ENCODE measurements around the gene TOR1B.

The TOR1B gene, protein sequence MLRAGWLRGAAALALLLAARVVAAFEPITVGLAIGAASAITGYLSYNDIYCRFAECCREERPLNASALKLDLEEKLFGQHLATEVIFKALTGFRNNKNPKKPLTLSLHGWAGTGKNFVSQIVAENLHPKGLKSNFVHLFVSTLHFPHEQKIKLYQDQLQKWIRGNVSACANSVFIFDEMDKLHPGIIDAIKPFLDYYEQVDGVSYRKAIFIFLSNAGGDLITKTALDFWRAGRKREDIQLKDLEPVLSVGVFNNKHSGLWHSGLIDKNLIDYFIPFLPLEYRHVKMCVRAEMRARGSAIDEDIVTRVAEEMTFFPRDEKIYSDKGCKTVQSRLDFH

DNA sequence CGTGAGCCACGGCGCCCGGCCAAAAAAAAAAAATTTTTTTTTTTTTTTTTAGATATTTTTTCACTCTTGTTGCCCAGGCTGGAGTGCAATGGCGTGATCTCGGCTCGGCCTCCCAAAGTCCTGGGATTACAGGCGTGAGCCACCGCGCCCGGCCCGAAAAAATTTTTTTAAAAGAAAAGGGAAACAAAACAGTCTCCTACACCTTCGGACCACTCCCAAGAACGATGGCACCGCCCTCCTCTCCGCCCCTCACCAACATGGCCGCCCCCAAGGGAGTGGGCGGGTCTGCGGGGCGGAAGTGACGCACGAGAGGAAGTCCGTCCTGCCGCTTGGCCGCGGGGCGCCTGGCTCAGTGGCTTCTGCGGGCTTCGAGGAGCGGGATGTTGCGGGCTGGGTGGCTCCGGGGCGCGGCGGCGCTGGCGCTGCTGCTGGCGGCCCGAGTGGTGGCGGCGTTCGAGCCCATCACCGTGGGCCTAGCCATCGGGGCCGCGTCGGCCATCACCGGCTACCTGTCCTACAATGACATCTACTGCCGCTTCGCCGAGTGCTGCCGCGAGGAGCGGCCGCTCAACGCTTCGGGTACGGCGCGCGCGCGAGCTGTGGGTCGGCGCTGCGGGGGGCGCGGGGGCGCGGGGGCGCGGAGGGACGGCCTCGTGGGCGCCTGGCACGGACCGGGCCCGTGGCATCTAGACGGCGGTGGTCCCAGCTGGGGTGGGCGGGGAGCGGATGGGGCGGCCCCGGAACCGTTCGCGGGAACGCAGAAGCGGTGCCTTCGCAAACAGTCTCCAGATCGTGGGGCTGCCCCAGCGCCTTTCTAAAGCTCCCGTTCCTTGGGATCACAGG, at the start of gene TOR1B:
Gene TOR1B (plus strand): TSS at position 352 of the 843 bp plus-strand sequence. CDS start 29 bp downstream, at position 381.
- Mint-ChIP-seq H3K4me1 (peaks cover 12% of the 10 kb centered on the region), H3K4me3 (peak within 1 kb of the TSS; percentile 87 to 92 (median 91)), H3K27ac (peak within 1 kb of the TSS in 2 of 3 experiments; percentile 67 to 76), H3K9me3 (no peaks in the 10 kb centered on the region), H3K36me3 (ENCODE audit: low read depth) (peaks cover 19% of the 10 kb centered on the region), H3K27me3 (ENCODE audit: low read depth) (peaks cover 7% of the 10 kb centered on the region)
- TF ChIP-seq, protein P1, sequence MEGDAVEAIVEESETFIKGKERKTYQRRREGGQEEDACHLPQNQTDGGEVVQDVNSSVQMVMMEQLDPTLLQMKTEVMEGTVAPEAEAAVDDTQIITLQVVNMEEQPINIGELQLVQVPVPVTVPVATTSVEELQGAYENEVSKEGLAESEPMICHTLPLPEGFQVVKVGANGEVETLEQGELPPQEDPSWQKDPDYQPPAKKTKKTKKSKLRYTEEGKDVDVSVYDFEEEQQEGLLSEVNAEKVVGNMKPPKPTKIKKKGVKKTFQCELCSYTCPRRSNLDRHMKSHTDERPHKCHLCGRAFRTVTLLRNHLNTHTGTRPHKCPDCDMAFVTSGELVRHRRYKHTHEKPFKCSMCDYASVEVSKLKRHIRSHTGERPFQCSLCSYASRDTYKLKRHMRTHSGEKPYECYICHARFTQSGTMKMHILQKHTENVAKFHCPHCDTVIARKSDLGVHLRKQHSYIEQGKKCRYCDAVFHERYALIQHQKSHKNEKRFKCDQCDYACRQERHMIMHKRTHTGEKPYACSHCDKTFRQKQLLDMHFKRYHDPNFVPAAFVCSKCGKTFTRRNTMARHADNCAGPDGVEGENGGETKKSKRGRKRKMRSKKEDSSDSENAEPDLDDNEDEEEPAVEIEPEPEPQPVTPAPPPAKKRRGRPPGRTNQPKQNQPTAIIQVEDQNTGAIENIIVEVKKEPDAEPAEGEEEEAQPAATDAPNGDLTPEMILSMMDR (IDR thresholded peaks at IDR 0.05; ENCODE audit: unreplicated experiment in 3 of 3): no peak

DNA sequence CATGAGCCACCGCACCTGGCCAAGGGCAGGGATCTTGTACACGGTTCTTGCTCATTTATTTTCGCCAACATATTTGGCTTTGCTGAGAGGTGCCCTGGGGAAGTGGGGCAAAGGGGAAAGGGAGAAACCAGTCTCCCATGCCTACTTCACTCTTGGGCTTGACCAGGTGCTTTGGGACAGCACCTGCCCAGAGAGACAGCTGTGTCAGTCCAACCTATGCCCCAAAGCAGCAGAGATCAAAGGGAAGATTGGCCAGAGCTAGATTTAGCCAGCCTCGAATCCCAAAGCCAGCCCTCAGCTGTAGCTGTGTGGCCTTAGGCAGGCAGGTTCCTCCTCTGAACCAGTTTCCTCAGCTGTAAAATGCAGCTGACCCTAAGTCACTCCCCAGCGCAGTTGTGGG, 47.8 kb upstream of the TOR1B start:
- Mint-ChIP-seq H3K27me3 (ENCODE audit: low read depth) (peaks cover 19% of the 10 kb centered on the region), H3K36me3 (ENCODE audit: low read depth) (no peaks in the 10 kb centered on the region), H3K4me1 (peaks cover 27% of the 10 kb centered on the region), H3K27ac (no peak overlapping the region), H3K9me3 (no peaks in the 10 kb centered on the region), H3K4me3 (no peak overlapping the region)
- TF ChIP-seq, protein P1 (IDR thresholded peaks at IDR 0.05; ENCODE audit: unreplicated experiment in 3 of 3): no peak

DNA sequence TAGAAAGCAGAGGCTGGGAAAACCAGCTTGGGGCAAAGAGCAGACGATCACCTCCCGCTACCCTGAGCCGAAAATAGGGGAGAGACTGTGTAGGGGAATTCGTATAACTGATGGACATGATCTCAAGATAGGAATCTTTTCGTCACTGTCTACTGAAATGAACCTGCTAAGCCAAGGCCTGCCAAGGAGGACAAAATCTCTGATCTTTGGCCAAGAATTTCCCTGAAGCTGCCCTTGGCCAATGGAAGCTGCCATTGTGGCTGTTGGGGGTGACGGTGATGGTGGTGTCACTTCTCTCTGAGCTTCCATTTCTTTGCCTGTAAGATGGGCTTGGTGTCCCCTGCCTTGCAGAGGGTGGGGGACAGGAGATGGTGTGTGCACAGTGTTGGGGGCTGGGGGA, 46.8 kb upstream of the TOR1B start:
- Mint-ChIP-seq H3K27ac (no peak overlapping the region), H3K9me3 (no peaks in the 10 kb centered on the region), H3K4me1 (peaks cover 29% of the 10 kb centered on the region), H3K4me3 (no peak overlapping the region), H3K27me3 (ENCODE audit: low read depth) (peaks cover 15% of the 10 kb centered on the region), H3K36me3 (ENCODE audit: low read depth) (no peaks in the 10 kb centered on the region)
- TF ChIP-seq, protein P1 (IDR thresholded peaks at IDR 0.05; ENCODE audit: unreplicated experiment in 3 of 3): no peak

DNA sequence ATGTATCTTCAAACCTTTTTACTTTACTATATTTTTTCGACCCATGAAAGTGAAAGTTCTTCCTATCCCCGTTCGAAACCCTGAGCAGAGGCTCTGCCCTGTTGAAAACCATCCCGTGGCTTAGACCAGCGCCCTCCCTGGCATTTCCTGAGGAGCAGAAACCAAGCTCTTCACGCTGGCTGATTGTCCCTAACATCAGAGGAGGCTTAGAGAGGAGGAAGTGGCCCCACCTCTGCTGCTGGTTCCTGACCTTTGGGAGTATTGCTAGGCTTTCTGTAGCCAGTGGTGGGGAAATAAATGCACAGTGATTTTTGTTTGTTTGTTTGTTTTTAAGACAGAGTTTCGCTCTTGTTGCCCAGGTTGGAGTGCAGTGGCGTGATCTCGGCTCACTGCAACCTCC, 45.9 kb upstream of the TOR1B start:
- no peaks in the 10 kb centered on the region for H3K9me3 Mint-ChIP-seq
- no peak overlapping the region for H3K27ac Mint-ChIP-seq
- H3K27me3 Mint-ChIP-seq (ENCODE audit: low read depth): peaks cover 15% of the 10 kb centered on the region
- no peaks in the 10 kb centered on the region for H3K36me3 Mint-ChIP-seq (ENCODE audit: low read depth)
- TF ChIP-seq, protein P1 (IDR thresholded peaks at IDR 0.05; ENCODE audit: unreplicated experiment in 3 of 3): no peak
- H3K4me1 Mint-ChIP-seq: peaks cover 33% of the 10 kb centered on the region
- no peak overlapping the region for H3K4me3 Mint-ChIP-seq

DNA sequence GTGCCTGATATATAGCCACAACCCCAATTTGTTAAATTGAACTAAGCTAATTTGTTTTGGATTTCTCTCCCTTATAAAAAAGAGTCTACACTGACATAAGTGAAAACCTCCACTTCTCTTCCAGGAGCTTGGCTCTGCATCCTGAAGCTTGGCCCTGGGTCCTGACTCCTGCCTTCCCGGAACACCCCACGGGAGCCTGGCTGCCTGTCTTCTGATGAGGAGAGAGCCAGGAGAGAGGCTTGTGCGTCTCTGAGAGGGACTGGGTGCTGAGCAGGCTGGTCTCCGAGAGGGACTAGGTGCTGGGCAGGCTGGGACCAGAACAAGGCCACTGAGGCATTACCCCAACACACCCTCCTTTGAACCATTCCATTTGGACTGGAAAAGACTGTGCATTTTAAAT, 43.7 kb upstream of the TOR1B start:
- H3K27ac Mint-ChIP-seq: peak overlapping the region in 2 of 3 experiments; percentile 28 to 47
- peaks cover 24% of the 10 kb centered on the region for H3K4me1 Mint-ChIP-seq

More for the DNA sequence above, 43.7 kb upstream of the TOR1B start:
- TF ChIP-seq, protein P1 (IDR thresholded peaks at IDR 0.05; ENCODE audit: unreplicated experiment in 3 of 3): no peak
- Mint-ChIP-seq H3K9me3 (no peaks in the 10 kb centered on the region), H3K4me3 (no peak overlapping the region), H3K36me3 (ENCODE audit: low read depth) (no peaks in the 10 kb centered on the region), H3K27me3 (ENCODE audit: low read depth) (peaks cover 11% of the 10 kb centered on the region)

Data from nephron (organoid).